HG02571 (cell line): Measurements from ENCODE around the gene DNAJB4.

ENCODE experiments used
- ATAC-seq: cut with Tn5 transposase; IDR thresholded peaks from one replicate; pipeline ENCODE4 v1.9.1; 2021; ENCODE audit warnings: mild to moderate bottlenecking, moderate library complexity; ENCODE audit not compliant: unreplicated experiment

The DNAJB4 gene

DNA sequence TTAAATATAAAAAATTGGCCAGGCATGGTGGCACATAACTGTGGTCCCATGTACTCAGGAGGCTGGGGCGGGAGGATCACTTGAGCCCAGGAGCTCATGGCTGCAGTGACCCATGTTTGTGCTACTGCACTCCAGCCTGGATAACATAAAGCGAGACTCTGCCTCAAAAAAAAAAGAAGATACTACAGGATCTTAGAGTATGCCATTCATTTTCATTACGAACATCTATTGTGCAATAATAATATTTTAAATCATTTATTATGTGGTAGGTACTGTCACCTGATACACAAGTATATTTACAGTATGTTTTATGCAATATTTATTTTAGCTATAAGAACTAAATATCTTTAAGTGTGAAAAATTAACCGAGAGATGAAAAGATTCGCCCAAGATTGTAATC lies 31.7 kb downstream of the DNAJB4 start:
- no peak for ATAC-seq

DNA sequence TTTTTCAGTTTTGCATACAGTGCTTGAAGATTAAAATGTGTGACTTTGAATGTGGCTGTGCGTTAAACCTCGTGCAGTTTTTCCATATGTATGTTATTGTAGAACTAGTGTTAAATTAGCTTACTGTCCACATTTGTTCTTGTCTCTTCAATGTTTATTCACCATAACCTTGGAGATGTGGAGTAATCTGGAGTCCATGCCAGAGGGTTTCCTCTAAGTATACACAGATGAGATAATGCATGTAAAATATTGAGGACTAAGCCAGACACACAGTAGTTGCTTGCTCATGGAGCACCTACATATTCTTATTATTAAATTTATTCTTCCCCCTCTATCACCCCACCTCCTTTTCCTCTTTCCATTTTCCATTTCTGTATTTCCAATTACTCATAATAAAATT lies 33.3 kb downstream of the DNAJB4 start:
- ATAC-seq = no peak

DNA sequence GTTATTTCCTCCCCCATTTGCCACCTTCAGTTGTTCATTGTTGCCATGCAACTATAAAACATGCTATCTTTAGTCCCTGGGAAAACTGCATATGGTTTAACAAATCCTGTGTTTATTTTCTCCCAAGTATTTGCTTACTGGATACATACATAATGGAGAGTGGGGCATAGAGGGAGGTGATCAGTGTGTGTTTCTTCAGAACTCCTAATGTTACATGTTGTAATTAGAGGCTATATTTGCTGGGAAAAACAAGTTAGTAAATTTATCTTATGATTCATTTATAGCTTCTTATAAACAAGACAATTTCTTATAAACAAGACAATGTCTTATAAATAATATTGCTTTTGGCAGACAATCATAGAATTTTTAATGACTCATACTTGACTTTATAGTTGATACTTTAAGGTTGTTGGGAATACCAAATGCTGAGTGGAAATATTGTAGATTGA lies 33.8 kb downstream of the DNAJB4 start:
- no peak for ATAC-seq

- no peak for ATAC-seq
Observed at GRCh38 chr1:78040484-78041089, 35.8 kb downstream of the DNAJB4 start.

GRCh38 chr1:78043436-78043835 lies 38.7 kb downstream of the DNAJB4 start:
- ATAC-seq = no peak

- no peak for ATAC-seq
Observed at GRCh38 chr1:78044796-78045562, 40.2 kb downstream of the DNAJB4 start.

GRCh38 chr1:78045563-78045925 lies 40.8 kb downstream of the DNAJB4 start:
- ATAC-seq = no peak

GRCh38 chr1:78045926-78046778 lies 41.4 kb downstream of the DNAJB4 start, which contains the start of gene GIPC2:
Gene GIPC2, plus strand, starts transcription at chr1:78045966. Its CDS starts 129 bp downstream, at chr1:78046095.
- ATAC-seq = no peak

- ATAC-seq = no peak
Observed at GRCh38 chr1:78047106-78047505, 42.4 kb downstream of the DNAJB4 start.

DNA sequence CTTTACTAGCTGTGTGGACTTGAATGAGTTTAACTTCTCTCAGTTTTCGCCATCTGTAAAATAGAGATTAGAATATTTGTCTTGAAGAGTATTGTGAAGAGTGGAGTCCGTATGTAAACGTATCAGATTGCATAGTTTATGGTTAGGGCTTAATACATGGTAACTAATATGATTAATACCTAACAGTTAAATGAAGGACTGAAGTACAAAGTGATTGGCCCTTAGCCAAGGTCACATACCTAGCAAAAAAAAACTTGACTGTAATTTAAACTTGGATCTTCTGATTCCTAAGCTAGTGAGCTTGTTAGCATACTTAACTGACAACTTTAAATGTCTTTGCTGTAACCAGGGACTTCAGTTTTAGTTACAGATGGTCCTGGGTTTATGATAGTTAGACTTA lies 42.9 kb downstream of the DNAJB4 start:
- no peak for ATAC-seq

DNA sequence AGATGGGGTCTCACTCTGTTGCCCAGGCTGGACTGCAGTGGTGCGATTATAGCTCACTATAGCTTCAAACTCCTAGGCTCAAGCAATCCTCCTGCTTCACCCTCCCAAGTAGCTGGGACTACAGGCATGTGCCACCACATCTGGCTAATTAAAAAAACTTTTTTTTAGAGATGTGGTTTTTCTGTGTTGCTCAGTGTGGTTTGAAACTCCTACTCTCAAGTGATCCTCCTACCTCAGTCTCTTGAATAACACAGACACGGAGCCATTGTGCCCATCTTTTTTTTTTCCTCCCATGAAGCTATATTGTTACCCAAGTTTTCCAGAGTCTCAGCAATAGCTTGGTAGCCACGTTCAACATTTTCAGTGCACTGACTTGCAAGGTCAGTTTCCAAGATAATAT lies 43.7 kb downstream of the DNAJB4 start:
- ATAC-seq = no peak

GRCh38 chr1:78049396-78049795 lies 44.7 kb downstream of the DNAJB4 start:
- ATAC-seq = no peak

GRCh38 chr1:78051005-78051404 lies 46.3 kb downstream of the DNAJB4 start:
- no peak for ATAC-seq

- ATAC-seq = no peak
Observed at GRCh38 chr1:78052685-78053405, 48.1 kb downstream of the DNAJB4 start.

DNA sequence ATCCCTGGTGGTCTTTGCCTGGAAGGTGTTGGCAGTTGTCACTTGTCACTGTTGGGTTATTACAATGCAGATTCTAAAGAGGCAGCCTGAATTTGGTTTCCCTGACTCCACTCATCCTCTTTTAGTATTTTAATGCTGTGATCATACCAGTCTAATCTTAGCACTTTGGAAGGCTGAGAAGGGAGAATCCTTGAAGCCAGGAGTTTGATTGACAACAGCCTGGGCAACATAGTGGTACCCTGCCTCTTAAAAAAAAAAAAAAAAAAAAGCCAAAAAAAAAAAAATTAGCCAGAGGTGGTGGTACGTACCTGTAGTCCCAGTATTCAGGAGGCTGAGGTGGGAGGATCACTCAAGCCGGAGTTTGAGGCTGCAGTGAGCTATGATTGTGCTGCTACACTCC lies 48.8 kb downstream of the DNAJB4 start:
- no peak for ATAC-seq

DNA sequence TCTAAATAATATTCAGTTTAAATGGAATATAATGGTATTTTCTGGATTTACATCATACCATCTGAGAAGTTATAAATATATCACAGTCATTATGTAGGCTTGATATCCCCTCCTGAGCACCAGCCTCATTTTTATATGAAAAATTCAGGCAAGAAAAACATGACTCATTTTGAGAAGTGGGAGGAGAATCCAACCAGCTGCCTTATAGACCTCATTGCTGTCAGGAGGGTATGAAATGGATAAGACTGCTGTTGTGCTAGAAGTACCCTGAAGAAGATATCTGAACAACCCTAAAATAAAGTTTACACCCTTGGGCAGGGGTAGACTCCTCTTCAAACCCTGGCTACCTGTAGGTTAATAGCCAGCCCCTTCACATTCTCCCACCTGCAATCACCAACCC lies 49.8 kb downstream of the DNAJB4 start:
- ATAC-seq = no peak

- no peak for ATAC-seq
Observed at GRCh38 chr1:78054972-78055371, 50.2 kb downstream of the DNAJB4 start.

GRCh38 chr1:78055565-78056132 lies 50.9 kb downstream of the DNAJB4 start:
- no peak for ATAC-seq

DNA sequence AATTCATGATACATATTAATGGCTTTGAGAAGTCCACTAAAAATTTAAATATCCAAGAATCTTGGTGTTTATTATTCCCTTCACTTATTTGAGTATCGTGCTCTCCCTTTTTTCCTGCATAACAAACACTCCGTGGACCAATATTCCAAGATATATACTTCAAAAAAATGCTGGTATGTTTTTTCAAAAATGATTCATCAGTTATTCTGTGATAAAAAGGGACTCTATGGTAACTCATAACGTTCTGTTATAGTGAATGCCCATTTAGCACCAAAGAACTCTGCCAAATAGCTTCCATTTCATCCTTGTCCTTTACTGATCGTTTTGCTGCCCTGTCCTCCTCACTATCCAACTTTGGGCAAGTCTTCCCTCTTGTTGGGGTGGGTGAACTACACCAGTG lies 53.9 kb downstream of the DNAJB4 start:
- ATAC-seq = no peak

- ATAC-seq = peak; percentile 61
Observed at GRCh38 chr1:78060857-78061563, 56.3 kb downstream of the DNAJB4 start.
